OCI-M2 (cell line): ENCODE data around the gene LMBR1.
"Not testable (repeated sequence)": the region's sequence is repeated elsewhere in the genome, so short reads cannot be mapped to it uniquely, and the experiment has no call there.

Source experiments
- DNase-seq: peaks from one replicate; lab custom pipeline; 2025; ENCODE audit not compliant: unreplicated experiment; lab: John Stamatoyannopoulos, UW

The LMBR1 gene

GRCh38 chr7:156702399-156702798, 190.6 kb downstream of the LMBR1 start:
- no peak for DNase-seq

GRCh38 chr7:156701787-156702186, 191.2 kb downstream of the LMBR1 start:
- DNase-seq, result not testable (repeated sequence)

GRCh38 chr7:156698512-156698911, 194.5 kb downstream of the LMBR1 start:
- not testable (repeated sequence) for DNase-seq

GRCh38 chr7:156697283-156697682, 195.7 kb downstream of the LMBR1 start:
- DNase-seq, result not testable (repeated sequence)

DNA sequence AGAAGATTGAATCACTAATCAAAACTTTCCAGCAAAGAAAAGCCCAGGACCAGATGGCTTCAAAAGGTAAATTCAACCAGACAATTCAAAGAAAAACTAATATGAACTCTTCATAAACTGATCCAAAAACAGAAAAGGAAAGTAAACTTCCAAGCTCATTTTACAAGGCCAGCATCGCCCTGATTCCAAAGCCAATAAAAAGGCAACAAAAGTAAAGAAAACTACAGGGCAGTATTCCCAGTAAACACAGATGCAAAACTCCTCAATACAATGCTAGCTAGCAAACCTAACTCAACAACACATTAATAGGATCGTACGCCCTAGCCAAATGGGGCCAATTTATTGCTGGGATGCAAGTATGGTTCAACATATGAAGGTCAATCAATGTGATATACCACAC, 199.4 kb downstream of the LMBR1 start:
- DNase-seq, result no peak

GRCh38 chr7:156692849-156693248, 200.1 kb downstream of the LMBR1 start:
- DNase-seq, result no peak

- no peak for DNase-seq
Observed at GRCh38 chr7:156691764-156692163, 201.2 kb downstream of the LMBR1 start.

- DNase-seq, result no peak
Observed at GRCh38 chr7:156684661-156685060, 208.3 kb downstream of the LMBR1 start.

- DNase-seq, result no peak
Observed at GRCh38 chr7:156684251-156684650, 208.7 kb downstream of the LMBR1 start.

- no peak for DNase-seq
Observed at GRCh38 chr7:156682928-156683327, 210.1 kb downstream of the LMBR1 start.

GRCh38 chr7:156680281-156680680, 212.7 kb downstream of the LMBR1 start:
- DNase-seq, result no peak

GRCh38 chr7:156677374-156678054, 215.5 kb downstream of the LMBR1 start:
- DNase-seq, result no peak

DNA sequence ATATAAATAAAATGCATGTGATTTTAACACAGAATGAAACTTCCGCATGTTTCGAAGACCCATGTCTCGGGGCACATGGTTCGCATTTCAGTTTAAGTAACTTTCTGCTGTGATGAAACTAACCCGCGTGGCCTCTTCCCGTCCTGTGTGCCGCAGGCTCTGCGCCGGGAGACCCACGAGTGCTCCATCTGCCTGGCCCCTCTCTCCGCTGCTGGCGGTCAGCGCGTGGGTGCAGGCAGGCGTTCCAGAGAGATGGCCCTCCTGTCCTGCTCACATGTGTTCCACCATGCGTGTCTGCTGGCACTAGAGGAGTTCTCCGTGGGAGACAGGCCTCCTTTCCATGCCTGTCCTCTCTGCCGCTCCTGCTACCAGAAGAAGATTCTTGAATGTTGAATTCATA, 216.7 kb downstream of the LMBR1 start:
- no peak for DNase-seq

GRCh38 chr7:156675721-156676120, 217.3 kb downstream of the LMBR1 start:
- no peak for DNase-seq

DNA sequence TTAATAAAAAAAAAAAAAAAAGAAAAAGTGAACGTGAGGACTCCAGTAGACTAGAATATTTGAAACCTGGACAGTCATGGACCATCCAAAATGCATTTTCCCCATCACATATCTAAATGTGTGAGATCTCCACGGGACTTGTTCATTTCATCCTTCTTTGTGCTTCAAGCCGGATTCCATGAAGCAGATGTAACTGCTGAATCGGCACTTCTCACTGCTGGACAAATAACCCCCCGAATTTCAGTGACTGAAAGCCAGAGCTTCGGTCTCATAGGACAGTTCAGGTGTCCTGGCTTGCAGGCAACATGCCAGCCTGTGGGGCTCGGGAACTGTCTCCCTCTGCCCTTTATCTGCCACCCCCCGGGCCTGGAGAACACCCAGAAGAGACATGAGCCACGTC, 219.1 kb downstream of the LMBR1 start:
- no peak for DNase-seq

DNA sequence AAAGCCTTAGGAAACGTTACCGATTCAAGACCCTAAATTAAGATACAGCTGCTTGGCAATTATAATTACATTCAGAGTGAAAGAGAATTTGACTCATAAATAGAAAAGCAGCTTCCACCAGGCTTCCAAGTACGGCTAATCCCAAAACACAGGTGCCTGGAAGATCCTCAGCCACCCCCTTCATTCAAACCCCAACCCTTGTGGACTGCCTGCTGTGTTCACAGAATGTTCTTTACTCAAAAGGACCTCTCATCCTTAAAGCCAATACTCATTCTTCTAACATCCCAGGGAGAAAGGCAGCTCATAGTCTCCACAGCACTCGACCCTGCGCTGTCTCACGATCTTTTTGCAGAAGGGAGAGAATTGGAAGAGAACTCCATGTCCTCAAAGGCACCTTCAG, 219.5 kb downstream of the LMBR1 start:
- no peak for DNase-seq

DNA sequence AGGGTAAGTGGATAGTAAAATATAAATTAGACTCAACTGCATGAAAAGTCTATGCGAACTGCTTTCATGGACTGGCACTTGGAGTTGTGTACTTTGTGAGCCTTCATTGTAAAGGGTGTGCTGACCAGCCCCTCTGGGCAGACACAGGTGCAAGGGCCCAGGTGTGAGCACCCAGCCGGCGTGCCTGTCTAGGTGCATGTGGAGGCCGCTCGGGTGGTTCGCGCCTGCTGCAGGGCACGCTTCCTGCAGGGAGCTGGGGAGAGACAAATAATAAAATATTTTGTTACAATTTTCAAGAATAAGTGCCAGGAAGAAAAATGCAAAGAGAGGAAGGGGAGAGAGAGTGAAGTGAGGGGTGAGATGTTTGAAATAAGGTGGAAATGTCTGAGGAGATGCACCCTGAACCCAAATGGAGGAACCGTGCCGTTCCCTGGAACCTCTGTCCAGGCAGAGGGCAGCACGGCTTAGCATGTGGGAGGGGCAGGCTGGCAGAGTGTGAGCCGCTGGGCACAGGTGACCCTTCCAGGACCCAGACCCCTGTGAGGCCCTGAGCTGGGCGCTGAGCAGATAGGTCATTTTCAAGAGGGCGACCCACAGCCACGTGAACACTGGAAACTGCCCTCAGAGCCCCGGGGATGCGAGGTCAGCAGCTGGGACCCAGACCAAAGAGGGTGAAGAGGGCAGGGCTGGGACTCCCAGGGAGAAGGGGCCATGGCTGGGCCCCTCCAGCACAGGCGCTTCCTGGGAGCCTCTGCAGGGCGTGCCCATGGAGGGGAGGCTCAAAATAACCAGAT, 223.8 kb downstream of the LMBR1 start:
- DNase-seq, result no peak

- no peak for DNase-seq
Observed at GRCh38 chr7:156668130-156668741, 224.7 kb downstream of the LMBR1 start.

DNA sequence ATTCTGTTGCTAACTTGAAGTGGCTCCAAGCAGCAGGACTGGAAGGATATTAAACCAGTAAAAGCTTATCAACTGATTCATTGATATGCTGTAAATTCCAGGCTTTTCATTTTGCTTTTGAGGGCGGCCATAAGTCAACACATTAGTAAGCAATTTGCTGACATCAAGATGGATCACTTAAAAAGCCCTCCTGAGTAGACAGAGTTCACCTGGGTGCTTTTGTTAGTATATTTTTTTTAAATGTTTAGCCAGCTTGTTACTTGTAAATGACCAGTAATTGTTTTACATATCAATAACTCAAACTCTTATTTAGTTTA, 225.9 kb downstream of the LMBR1 start:
- no peak for DNase-seq

- no peak for DNase-seq
Observed at GRCh38 chr7:156666368-156667109, 226.4 kb downstream of the LMBR1 start.

DNA sequence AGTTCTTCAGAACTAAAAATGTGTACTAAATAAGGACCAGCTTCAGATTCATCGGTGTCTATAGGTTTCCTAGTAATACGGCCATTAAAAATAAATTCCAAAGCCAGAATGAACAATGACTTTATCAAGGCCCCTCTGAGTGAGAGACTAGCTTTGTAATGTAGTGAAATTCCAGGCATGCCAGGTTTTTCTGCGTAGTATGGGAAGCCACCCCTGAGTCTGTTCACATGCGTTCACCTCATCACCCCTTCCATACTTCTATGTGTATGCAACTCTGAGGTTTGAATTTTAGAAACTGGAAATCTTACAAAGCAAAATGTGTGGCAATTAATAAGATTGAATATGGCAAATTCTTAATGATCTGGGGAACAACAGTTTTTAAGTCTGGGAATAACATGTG, 227.9 kb downstream of the LMBR1 start:
- no peak for DNase-seq

DNA sequence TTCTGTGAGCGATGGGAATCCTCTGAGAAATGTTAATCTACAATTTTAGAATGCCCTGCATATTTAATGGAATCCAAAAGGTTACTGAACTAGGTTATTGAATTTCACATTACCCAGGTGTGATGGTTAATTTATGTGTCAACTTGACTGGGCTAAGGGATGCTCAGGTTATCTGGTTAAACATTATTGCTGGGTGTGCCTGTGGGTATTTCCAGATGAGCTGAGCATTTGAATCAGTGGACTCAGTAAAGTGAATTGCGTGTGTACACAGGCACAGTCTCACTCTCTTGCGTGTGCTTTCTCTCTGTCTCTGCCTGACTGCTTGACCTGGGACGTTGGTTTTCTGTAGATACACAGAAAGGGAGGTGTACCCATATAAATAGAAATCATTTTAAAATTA, 230.7 kb downstream of the LMBR1 start:
- DNase-seq, result no peak
